Measurements from ENCODE around the gene TMEM200A. TPM values are rescaled to one million over a fixed set of nuclear protein-coding genes. Genes with fewer than 3 reads are reported as not detected.

Gene TMEM200A
- total RNA-seq, 1 donor from 2014 or later: 20.0 TPM

DNA sequence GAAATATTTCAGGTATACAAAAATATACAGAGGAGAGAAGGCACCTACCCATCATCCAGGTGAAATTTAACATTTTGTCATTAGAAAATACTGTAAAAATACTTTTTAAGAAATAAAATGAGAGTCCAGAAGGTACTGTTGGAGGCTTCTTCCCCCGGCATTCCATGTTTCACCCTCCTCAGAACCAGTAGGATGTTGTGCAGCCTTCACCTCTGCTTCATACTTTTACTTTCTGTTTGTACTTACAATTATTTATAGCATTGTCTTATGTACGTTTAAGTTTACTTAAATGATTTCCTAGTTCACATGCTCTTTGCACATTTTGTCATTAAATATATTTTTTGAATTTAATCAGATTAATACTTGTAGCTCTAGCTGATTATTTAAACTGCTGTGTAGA is 30.9 kb downstream of the TMEM200A start:
- TF ChIP-seq CTCF (IDR thresholded peaks at IDR 0.05; ENCODE audit: insufficient read depth, low read length, poor library complexity, severe bottlenecking): no peak
- Histone ChIP-seq H3K4me3 (ENCODE audit: low read depth, low read length) (no peak overlapping the region), H3K27me3 (ENCODE audit: control insufficient read depth, insufficient read depth, low read length) (no peaks in the 10 kb centered on the region), H3K36me3 (ENCODE audit: control insufficient read depth, insufficient read depth, low read length) (no peaks in the 10 kb centered on the region)
- DNase-seq (ENCODE audit: low read depth): no peak

GRCh38 chr6:130405549-130405948 is 39.7 kb downstream of the TMEM200A start:
- no peaks in the 10 kb centered on the region for H3K27me3 ChIP-seq (ENCODE audit: control insufficient read depth, insufficient read depth, low read length)

GRCh38 chr6:130407032-130407431 is 41.2 kb downstream of the TMEM200A start:
- DNase-seq (ENCODE audit: low read depth): no peak
- H3K36me3 ChIP-seq (ENCODE audit: control insufficient read depth, insufficient read depth, low read length): no peaks in the 10 kb centered on the region
- no peaks in the 10 kb centered on the region for H3K27me3 ChIP-seq (ENCODE audit: control insufficient read depth, insufficient read depth, low read length)
- no peak for TF ChIP-seq CTCF (IDR thresholded peaks at IDR 0.05; ENCODE audit: insufficient read depth, low read length, poor library complexity, severe bottlenecking)
- no peak overlapping the region for H3K4me3 ChIP-seq (ENCODE audit: low read depth, low read length)

More at GRCh38 chr6:130405549-130405948, 39.7 kb downstream of the TMEM200A start:
- DNase-seq (ENCODE audit: low read depth): no peak
- Histone ChIP-seq H3K4me3 (ENCODE audit: low read depth, low read length) (no peak overlapping the region), H3K36me3 (ENCODE audit: control insufficient read depth, insufficient read depth, low read length) (no peaks in the 10 kb centered on the region)
- TF ChIP-seq CTCF (IDR thresholded peaks at IDR 0.05; ENCODE audit: insufficient read depth, low read length, poor library complexity, severe bottlenecking): no peak

GRCh38 chr6:130409418-130410100 is 43.7 kb downstream of the TMEM200A start:
- TF ChIP-seq CTCF (IDR thresholded peaks at IDR 0.05; ENCODE audit: insufficient read depth, low read length, poor library complexity, severe bottlenecking): no peak
- no peak overlapping the region for H3K4me3 ChIP-seq (ENCODE audit: low read depth, low read length)
- no peaks in the 10 kb centered on the region for H3K27me3 ChIP-seq (ENCODE audit: control insufficient read depth, insufficient read depth, low read length)
- DNase-seq (ENCODE audit: low read depth): no peak
- H3K36me3 ChIP-seq (ENCODE audit: control insufficient read depth, insufficient read depth, low read length): no peaks in the 10 kb centered on the region

- H3K4me3 ChIP-seq (ENCODE audit: low read depth, low read length): no peak overlapping the region
- no peak for DNase-seq (ENCODE audit: low read depth)
- no peak for TF ChIP-seq CTCF (IDR thresholded peaks at IDR 0.05; ENCODE audit: insufficient read depth, low read length, poor library complexity, severe bottlenecking)
- no peaks in the 10 kb centered on the region for H3K27me3 ChIP-seq (ENCODE audit: control insufficient read depth, insufficient read depth, low read length)
- no peaks in the 10 kb centered on the region for H3K36me3 ChIP-seq (ENCODE audit: control insufficient read depth, insufficient read depth, low read length)
Measured at GRCh38 chr6:130411481-130411880, 45.7 kb downstream of the TMEM200A start.
